GM23338 (cell line): ENCODE results near the gene ARPC2. TPM values are rescaled to one million over a fixed set of nuclear protein-coding genes. Genes with fewer than 3 reads are reported as not detected.

Source experiments
- ATAC-seq: fragments of 200-7000 bp; cut with Tn5 transposase; 3 replicates; pipeline ENCODE4 v1.9.1; 2020
- DNase-seq: peaks from one replicate; pipeline ENCODE4 v3.0.0-alpha.2; 2015; ENCODE audit warnings: low spot score
- H2AFZ ChIP-seq: fragments of 200-600 bp; sonication (generic); 2 replicates; pipeline ENCODE4 v1.8.0; 2016; ENCODE audit warnings: antibody characterized with exemption, mild to moderate bottlenecking, moderate library complexity
- H3F3A ChIP-seq: fragments of 200-600 bp; sonication (generic); replicated peaks from 2 replicates; pipeline ENCODE4 v1.8.0; 2017; ENCODE audit warnings: antibody characterized with exemption, mixed run types, low read depth
- H3K27ac ChIP-seq: fragments of 200-600 bp; sonication (generic); 2 replicates; pipeline ENCODE4 v1.6.1; 2016; ENCODE audit warnings: low read depth
- H3K27me3 ChIP-seq: fragments of 200-600 bp; sonication (generic); 2 replicates; pipeline ENCODE4 v1.8.0; 2016; ENCODE audit warnings: mild to moderate bottlenecking, mixed run types, moderate library complexity; ENCODE audit not compliant: insufficient read depth
- H3K36me3 ChIP-seq: fragments of 200-600 bp; sonication (generic); 2 replicates; pipeline ENCODE4 v1.8.0; 2016; ENCODE audit warnings: mild to moderate bottlenecking; ENCODE audit not compliant: insufficient read depth
- H3K4me1 ChIP-seq: fragments of 200-600 bp; sonication (generic); 2 replicates; pipeline ENCODE4 v1.8.0; 2016; ENCODE audit warnings: mild to moderate bottlenecking, moderate library complexity; ENCODE audit not compliant: insufficient read depth
- H3K4me2 ChIP-seq: fragments of 200-600 bp; sonication (generic); 2 replicates; pipeline ENCODE4 v1.7.1; 2017; ENCODE audit warnings: mixed run types
- H3K4me3 ChIP-seq: fragments of 200-600 bp; sonication (generic); 2 replicates; pipeline ENCODE4 v1.6.1; 2016; ENCODE audit warnings: mixed run types
- H3K79me2 ChIP-seq: fragments of 200-600 bp; sonication (generic); replicated peaks from 2 replicates; pipeline ENCODE4 v1.8.0; 2017; ENCODE audit warnings: mild to moderate bottlenecking; ENCODE audit not compliant: insufficient read depth
- H3K9me2 ChIP-seq: fragments of 200-600 bp; sonication (generic); 2 replicates; pipeline ENCODE4 v1.8.0; 2017; ENCODE audit not compliant: insufficient read depth
- H4K20me1 ChIP-seq: fragments of 200-600 bp; sonication (generic); replicated peaks from 2 replicates; pipeline ENCODE4 v1.8.0; 2017; ENCODE audit warnings: mild to moderate bottlenecking; ENCODE audit not compliant: insufficient read depth
- H3K27ac Mint-ChIP-seq: 2 replicates; pipeline ENCODE4 v1.8.0; 2020; ENCODE audit warnings: inconsistent platforms, mild to moderate bottlenecking, moderate library complexity, mixed read lengths
- H3K27me3 Mint-ChIP-seq: 3 replicates; pipeline ENCODE4 v1.8.0; 2022; ENCODE audit warnings: low read depth, mild to moderate bottlenecking, moderate library complexity, mixed read lengths, inconsistent platforms; ENCODE audit not compliant: insufficient read depth, poor library complexity
- H3K36me3 Mint-ChIP-seq: 3 replicates; pipeline ENCODE4 v1.8.0; 2021; ENCODE audit warnings: low read depth, mild to moderate bottlenecking, inconsistent platforms, moderate library complexity, mixed read lengths
- H3K4me1 Mint-ChIP-seq: 3 replicates; pipeline ENCODE4 v1.8.0; 2020; ENCODE audit warnings: mild to moderate bottlenecking, inconsistent platforms, mixed read lengths
- H3K4me3 Mint-ChIP-seq: 3 replicates; pipeline ENCODE4 v1.8.0; 2021; ENCODE audit warnings: moderate library complexity, mild to moderate bottlenecking, inconsistent platforms, mixed read lengths
- H3K9me3 Mint-ChIP-seq: 3 replicates; pipeline ENCODE4 v1.8.0; 2020; ENCODE audit warnings: moderate library complexity, mild to moderate bottlenecking, inconsistent platforms, mixed read lengths
- CREB1 ChIP-seq: fragments of 250-450 bp; sonication (Bioruptor Pico); IDR thresholded peaks from 2 replicates; pipeline ENCODE4 v1.5.0; 2020; ENCODE audit warnings: low read depth, mild to moderate bottlenecking, moderate library complexity
- EZH2 ChIP-seq: fragments of 200-600 bp; sonication (generic); IDR thresholded peaks from one replicate; pipeline ENCODE4 v1.8.0; 2017; ENCODE audit warnings: antibody characterized with exemption, mild to moderate bottlenecking, low read depth; ENCODE audit not compliant: unreplicated experiment
- EZH2phosphoT487 ChIP-seq: fragments of 200-600 bp; sonication (generic); IDR thresholded peaks from one replicate; pipeline ENCODE4 v1.8.1; 2018; ENCODE audit warnings: antibody characterized with exemption; ENCODE audit not compliant: unreplicated experiment
- JUNB ChIP-seq: IDR thresholded peaks from one replicate; pipeline ENCODE4 v1.6.1; 2016; ENCODE audit warnings: antibody characterized with exemption; ENCODE audit not compliant: unreplicated experiment
- NANOG ChIP-seq: IDR thresholded peaks from 2 replicates; pipeline ENCODE4 v1.6.1; 2016; ENCODE audit warnings: antibody characterized with exemption, borderline replicate concordance
- POLR2AphosphoS5 ChIP-seq: IDR thresholded peaks from 2 replicates; pipeline ENCODE4 v1.6.1; 2016; ENCODE audit warnings: antibody characterized with exemption, low read depth
- STAT1 ChIP-seq: IDR thresholded peaks from one replicate; pipeline ENCODE4 v1.6.1; 2016; ENCODE audit warnings: antibody characterized with exemption; ENCODE audit not compliant: unreplicated experiment
- ZNF114 ChIP-seq: fragments of 250-450 bp; sonication (Bioruptor Pico); IDR thresholded peaks from 2 replicates; pipeline ENCODE4 v1.5.0; 2020; ENCODE audit warnings: mild to moderate bottlenecking, moderate library complexity
- ZNF331 ChIP-seq: fragments of 250-450 bp; sonication (Bioruptor Pico); IDR thresholded peaks from 2 replicates; pipeline ENCODE4 v1.5.0; 2020; ENCODE audit warnings: low read depth, mild to moderate bottlenecking, moderate library complexity
- polyA plus RNA-seq: library from polyadenylated mRNA; unstranded; fragments of >200 nt; fragmentation: Nextera tagmentation; extraction: Ambion mirVana; gene quantifications from 2 replicates; pipeline ENCODE4 v1.2.1, GENCODE V29; 2016
- total RNA-seq: library from RNA; depleted of rRNA; stranded (reverse); fragments of >200 nt; shearing (Covaris generic); gene quantifications from 2 replicates; pipeline ENCODE4 v1.2.3, GENCODE V29; 2014
- TF ChIP-seq, protein P1 (sequence below): IDR thresholded peaks from 2 replicates; pipeline ENCODE4 v1.6.1; 2016; ENCODE audit warnings: antibody characterized with exemption
- TF ChIP-seq, protein P2 (sequence below), 2 experiments: fragments of 200-600 bp in 1 of 2; sonication (generic) in 1 of 2; conservative IDR thresholded peaks; 2 replicates each; pipeline versions ENCODE4 v1.5.1 to v1.6.1; 2016 to 2017; ENCODE audit warnings: antibody characterized with exemption in 2 of 2, low read depth in 2 of 2, mild to moderate bottlenecking in 2 of 2, moderate library complexity in 1 of 2
- TF ChIP-seq, protein P3 (sequence below): fragments of 250-450 bp; sonication (Bioruptor Pico); IDR thresholded peaks from 2 replicates; pipeline ENCODE4 v1.5.0; 2020; ENCODE audit warnings: mild to moderate bottlenecking, moderate library complexity

ARPC2 gene
- total and polyA plus RNA-seq, 2 experiments from 2014 or later: 217 to 271 TPM

DNA sequence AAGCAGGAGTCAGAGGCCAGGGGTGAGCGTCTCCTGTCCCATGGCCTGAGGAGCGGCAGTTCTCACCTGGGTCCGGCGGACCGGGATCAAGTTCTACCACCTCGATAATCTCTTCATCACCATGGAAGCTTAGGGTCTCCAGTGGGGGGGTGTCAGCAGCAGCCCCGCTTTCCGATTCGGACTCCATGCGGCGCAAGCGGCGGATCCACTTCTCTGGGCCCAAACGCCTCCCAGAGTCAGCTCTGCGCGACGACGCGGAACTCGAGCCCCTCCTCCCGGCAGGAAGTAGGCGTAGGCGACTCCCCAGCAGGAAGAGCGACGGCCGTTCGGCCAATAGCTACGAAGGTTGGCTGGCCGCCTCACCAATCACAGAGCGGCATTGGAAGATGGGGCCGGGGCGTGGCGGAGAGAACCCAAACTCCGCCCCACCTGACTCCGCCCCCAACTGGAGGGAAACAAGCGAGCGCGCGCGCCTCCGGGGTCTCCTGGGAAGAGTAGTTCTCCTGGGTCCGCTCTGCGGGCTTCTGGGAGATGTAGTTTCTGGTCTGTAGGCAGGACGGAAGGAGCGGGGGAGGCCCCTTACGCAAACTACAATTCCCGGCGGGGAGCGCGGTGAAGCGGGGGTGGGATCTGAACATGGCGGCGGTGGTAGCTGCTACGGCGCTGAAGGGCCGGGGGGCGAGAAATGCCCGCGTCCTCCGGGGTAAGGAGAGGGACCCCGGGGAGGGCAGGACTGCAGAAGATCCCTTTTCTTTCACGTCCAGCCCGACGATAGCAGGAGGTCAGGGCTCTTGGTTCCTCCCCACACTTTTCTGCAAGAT is 53.1 kb downstream of the ARPC2 start, which contains the start of the genes AAMP and PNKD (continued):
- TF ChIP-seq ZNF114 (CRISPR knock-in tag) (peak; percentile 54; the same call in 1 of the 2 replicates), EZH2phosphoT487 (no peak), JUNB (no peak), NANOG (no peak), ZNF331 (CRISPR knock-in tag) (no peak), STAT1 (no peak), POLR2AphosphoS5 (peak; percentile 75), CREB1 (peak; percentile 84)
- TF ChIP-seq, protein P1, sequence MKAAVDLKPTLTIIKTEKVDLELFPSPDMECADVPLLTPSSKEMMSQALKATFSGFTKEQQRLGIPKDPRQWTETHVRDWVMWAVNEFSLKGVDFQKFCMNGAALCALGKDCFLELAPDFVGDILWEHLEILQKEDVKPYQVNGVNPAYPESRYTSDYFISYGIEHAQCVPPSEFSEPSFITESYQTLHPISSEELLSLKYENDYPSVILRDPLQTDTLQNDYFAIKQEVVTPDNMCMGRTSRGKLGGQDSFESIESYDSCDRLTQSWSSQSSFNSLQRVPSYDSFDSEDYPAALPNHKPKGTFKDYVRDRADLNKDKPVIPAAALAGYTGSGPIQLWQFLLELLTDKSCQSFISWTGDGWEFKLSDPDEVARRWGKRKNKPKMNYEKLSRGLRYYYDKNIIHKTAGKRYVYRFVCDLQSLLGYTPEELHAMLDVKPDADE: peak; percentile 99
- TF ChIP-seq, protein P2, sequence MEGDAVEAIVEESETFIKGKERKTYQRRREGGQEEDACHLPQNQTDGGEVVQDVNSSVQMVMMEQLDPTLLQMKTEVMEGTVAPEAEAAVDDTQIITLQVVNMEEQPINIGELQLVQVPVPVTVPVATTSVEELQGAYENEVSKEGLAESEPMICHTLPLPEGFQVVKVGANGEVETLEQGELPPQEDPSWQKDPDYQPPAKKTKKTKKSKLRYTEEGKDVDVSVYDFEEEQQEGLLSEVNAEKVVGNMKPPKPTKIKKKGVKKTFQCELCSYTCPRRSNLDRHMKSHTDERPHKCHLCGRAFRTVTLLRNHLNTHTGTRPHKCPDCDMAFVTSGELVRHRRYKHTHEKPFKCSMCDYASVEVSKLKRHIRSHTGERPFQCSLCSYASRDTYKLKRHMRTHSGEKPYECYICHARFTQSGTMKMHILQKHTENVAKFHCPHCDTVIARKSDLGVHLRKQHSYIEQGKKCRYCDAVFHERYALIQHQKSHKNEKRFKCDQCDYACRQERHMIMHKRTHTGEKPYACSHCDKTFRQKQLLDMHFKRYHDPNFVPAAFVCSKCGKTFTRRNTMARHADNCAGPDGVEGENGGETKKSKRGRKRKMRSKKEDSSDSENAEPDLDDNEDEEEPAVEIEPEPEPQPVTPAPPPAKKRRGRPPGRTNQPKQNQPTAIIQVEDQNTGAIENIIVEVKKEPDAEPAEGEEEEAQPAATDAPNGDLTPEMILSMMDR (conservative IDR thresholded peaks at IDR 0.05; ENCODE audit: low read depth in 2 of 2): no peak

DNA sequence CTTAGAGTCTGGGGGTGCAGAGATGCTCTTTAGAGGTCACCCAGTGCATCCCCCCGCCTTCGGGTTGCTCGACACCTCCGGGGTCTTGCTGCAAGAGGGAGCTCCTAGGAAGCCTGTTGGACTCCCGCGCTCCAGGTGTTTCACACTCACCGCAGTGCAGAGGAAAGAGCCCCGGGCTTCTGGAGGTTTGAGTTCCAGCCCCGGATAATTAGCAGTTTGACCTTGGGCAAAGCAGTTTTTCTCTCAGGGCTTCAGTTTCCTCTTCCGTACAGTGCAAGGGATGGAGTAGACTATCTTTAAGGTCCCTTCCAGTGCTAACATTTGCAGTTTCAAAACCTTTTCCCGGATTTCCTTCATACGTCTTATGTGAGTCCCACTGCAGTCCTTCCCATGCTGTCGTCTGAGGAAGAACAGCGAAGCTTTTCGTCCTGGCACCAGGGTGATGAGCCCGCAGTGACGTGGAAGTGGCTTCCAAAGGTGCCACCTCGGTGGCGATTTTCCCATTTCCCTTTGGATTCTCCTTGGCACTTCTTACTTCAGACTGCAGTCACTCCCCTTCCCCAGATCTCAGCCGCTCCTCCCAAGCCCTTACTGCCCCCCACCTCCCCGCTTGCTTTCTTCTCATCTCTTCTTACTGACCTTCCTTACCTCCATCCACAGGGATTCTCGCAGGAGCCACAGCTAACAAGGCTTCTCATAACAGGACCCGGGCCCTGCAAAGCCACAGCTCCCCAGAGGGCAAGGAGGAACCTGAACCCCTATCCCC is 53.9 kb downstream of the ARPC2 start:
- H3K9me2 ChIP-seq: no peaks in the 10 kb centered on the region
- H3K27me3 ChIP-seq: no peaks in the 10 kb centered on the region
- Mint-ChIP-seq H3K4me3 (peak overlapping the region; percentile 89), H3K27me3 (peaks cover 15% of the 10 kb centered on the region), H3K36me3 (peaks cover 41% of the 10 kb centered on the region), H3K4me1 (peaks cover 23% of the 10 kb centered on the region), H3K27ac (peak overlapping the region; percentile 85), H3K9me3 (no peaks in the 10 kb centered on the region)
- ATAC-seq (peak; percentile 0; the same call in 2 of the 3 replicates), DNase-seq (peak; percentile 48)
- peaks cover 10% of the 10 kb centered on the region for H3K36me3 ChIP-seq
- peak overlapping the region; percentile 91; the same call in 1 of the 2 replicates for H2AFZ ChIP-seq
- peak overlapping the region; percentile 96 for H3K4me3 ChIP-seq
- no peaks in the 10 kb centered on the region for H3F3A ChIP-seq
- H3K4me2 ChIP-seq: peak overlapping the region; percentile 98
- H4K20me1 ChIP-seq: no peaks in the 10 kb centered on the region; the same call in 1 of the 2 replicates
- peaks cover 13% of the 10 kb centered on the region for H3K4me1 ChIP-seq
- 0 out of 2 replicates have a peak overlapping the region, but pooled peaks have one; percentile 45 for H3K27ac ChIP-seq
- peaks cover 17% of the 10 kb centered on the region for H3K79me2 ChIP-seq
- no peak for TF ChIP-seq NANOG
- TF ChIP-seq, protein P3, sequence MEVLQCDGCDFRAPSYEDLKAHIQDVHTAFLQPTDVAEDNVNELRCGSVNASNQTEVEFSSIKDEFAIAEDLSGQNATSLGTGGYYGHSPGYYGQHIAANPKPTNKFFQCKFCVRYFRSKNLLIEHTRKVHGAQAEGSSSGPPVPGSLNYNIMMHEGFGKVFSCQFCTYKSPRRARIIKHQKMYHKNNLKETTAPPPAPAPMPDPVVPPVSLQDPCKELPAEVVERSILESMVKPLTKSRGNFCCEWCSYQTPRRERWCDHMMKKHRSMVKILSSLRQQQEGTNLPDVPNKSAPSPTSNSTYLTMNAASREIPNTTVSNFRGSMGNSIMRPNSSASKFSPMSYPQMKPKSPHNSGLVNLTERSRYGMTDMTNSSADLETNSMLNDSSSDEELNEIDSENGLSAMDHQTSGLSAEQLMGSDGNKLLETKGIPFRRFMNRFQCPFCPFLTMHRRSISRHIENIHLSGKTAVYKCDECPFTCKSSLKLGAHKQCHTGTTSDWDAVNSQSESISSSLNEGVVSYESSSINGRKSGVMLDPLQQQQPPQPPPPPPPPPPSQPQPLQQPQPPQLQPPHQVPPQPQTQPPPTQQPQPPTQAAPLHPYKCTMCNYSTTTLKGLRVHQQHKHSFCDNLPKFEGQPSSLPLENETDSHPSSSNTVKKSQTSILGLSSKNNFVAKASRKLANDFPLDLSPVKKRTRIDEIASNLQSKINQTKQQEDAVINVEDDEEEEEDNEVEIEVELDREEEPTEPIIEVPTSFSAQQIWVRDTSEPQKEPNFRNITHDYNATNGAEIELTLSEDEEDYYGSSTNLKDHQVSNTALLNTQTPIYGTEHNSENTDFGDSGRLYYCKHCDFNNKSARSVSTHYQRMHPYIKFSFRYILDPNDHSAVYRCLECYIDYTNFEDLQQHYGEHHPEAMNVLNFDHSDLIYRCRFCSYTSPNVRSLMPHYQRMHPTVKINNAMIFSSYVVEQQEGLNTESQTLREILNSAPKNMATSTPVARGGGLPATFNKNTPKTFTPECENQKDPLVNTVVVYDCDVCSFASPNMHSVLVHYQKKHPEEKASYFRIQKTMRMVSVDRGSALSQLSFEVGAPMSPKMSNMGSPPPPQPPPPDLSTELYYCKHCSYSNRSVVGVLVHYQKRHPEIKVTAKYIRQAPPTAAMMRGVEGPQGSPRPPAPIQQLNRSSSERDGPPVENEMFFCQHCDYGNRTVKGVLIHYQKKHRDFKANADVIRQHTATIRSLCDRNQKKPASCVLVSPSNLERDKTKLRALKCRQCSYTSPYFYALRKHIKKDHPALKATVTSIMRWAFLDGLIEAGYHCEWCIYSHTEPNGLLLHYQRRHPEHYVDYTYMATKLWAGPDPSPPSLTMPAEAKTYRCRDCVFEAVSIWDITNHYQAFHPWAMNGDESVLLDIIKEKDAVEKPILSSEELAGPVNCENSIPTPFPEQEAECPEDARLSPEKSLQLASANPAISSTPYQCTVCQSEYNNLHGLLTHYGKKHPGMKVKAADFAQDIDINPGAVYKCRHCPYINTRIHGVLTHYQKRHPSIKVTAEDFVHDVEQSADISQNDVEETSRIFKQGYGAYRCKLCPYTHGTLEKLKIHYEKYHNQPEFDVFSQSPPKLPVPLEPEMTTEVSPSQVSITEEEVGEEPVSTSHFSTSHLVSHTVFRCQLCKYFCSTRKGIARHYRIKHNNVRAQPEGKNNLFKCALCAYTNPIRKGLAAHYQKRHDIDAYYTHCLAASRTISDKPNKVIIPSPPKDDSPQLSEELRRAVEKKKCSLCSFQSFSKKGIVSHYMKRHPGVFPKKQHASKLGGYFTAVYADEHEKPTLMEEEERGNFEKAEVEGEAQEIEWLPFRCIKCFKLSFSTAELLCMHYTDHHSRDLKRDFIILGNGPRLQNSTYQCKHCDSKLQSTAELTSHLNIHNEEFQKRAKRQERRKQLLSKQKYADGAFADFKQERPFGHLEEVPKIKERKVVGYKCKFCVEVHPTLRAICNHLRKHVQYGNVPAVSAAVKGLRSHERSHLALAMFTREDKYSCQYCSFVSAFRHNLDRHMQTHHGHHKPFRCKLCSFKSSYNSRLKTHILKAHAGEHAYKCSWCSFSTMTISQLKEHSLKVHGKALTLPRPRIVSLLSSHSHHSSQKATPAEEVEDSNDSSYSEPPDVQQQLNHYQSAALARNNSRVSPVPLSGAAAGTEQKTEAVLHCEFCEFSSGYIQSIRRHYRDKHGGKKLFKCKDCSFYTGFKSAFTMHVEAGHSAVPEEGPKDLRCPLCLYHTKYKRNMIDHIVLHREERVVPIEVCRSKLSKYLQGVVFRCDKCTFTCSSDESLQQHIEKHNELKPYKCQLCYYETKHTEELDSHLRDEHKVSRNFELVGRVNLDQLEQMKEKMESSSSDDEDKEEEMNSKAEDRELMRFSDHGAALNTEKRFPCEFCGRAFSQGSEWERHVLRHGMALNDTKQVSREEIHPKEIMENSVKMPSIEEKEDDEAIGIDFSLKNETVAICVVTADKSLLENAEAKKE: no peak
- TF ChIP-seq EZH2: no peak
- TF ChIP-seq ZNF114 (CRISPR knock-in tag): no peak
- no peak for TF ChIP-seq CREB1
